C4-2B (cell line): ENCODE data around the gene PRKCA.
"Not testable (repeated sequence)": the region's sequence is repeated elsewhere in the genome, so short reads cannot be mapped to it uniquely, and the experiment has no call there.

Experiments
- H3K27ac ChIP-seq: fragments of 450-650 bp; 2 replicates; pipeline ENCODE4 v1.5.1; 2017
- ZFX ChIP-seq: fragments of 450-650 bp; IDR thresholded peaks from 2 replicates; pipeline ENCODE4 v1.6.1; 2017
- TF ChIP-seq, protein P1 (sequence below): fragments of 450-650 bp; conservative IDR thresholded peaks from 2 replicates; pipeline ENCODE4 v1.5.1; 2017; ENCODE audit warnings: mild to moderate bottlenecking

The PRKCA gene

GRCh38 chr17:66339561-66339960, 37.1 kb downstream of the PRKCA start:
- TF ChIP-seq, protein P1, sequence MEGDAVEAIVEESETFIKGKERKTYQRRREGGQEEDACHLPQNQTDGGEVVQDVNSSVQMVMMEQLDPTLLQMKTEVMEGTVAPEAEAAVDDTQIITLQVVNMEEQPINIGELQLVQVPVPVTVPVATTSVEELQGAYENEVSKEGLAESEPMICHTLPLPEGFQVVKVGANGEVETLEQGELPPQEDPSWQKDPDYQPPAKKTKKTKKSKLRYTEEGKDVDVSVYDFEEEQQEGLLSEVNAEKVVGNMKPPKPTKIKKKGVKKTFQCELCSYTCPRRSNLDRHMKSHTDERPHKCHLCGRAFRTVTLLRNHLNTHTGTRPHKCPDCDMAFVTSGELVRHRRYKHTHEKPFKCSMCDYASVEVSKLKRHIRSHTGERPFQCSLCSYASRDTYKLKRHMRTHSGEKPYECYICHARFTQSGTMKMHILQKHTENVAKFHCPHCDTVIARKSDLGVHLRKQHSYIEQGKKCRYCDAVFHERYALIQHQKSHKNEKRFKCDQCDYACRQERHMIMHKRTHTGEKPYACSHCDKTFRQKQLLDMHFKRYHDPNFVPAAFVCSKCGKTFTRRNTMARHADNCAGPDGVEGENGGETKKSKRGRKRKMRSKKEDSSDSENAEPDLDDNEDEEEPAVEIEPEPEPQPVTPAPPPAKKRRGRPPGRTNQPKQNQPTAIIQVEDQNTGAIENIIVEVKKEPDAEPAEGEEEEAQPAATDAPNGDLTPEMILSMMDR = no peak
- no peak for TF ChIP-seq ZFX
- no peak overlapping the region for H3K27ac ChIP-seq

DNA sequence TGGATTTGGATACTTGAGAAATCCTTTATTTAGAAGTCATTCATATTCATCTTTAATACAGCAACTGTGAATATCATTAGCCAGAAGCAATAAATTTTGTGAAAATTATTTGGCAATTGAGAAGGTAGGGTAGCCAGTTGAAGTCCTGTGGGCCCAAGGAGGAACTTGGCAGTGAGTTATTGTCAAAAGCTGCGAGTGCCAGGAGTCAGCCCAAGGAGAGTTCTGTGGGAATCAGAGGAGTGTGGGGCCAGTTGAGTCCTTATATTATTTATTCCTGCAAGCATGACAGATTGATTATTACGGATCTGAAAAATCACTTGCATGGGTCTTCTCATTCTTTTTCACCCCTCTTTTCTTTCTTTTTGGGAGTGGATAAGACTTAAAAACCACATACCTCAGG, 38.3 kb downstream of the PRKCA start:
- no peak for TF ChIP-seq ZFX
- TF ChIP-seq, protein P1 = no peak
- no peak overlapping the region for H3K27ac ChIP-seq

DNA sequence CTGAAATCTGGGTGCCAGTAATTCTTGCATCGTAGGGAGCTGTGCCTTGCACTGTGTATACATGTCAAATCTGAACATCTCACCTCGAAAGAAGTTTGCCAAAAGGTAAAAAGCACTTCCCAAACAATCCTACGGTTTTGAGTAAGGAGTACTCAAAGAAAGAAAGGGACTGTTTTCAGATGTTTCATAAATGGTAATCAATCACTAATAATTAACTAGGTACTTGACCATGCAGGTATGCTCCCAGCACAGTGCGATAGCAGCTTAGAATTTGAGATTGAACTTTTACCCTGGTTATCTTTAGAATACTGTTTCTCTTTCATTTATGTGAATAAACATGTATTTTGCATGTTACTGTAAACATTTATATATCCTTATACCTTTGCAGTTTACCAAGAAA, 39.0 kb downstream of the PRKCA start:
- H3K27ac ChIP-seq = no peak overlapping the region
- TF ChIP-seq ZFX = no peak
- TF ChIP-seq, protein P1 = no peak

DNA sequence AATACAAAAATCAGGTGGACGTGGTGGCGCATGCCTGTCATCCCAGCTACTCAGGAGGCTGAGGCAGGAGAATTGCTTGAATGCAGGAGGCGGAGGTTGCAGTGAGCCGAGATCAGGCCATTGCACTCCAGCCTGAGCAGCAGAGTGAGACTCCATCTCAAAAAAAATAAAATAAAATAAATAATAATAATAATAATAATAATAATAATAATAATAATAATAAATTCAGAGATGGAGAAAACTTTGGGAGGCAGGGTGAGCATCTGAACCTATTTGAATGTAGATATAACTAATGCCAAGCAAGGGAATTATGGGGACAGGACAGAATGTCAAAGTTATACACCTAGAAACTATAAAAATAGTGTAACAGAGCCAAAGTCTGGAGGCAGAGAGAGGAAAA, 39.9 kb downstream of the PRKCA start:
- not testable (repeated sequence) for H3K27ac ChIP-seq

- H3K27ac ChIP-seq = no peak overlapping the region
- no peak for TF ChIP-seq ZFX
- TF ChIP-seq, protein P1 = no peak
These were observed 41.2 kb downstream of the PRKCA start for GRCh38 chr17:66343531-66344078.

GRCh38 chr17:66344473-66344872, 42.1 kb downstream of the PRKCA start:
- TF ChIP-seq, protein P1 = no peak
- TF ChIP-seq ZFX = no peak
- no peak overlapping the region for H3K27ac ChIP-seq

- TF ChIP-seq ZFX = no peak
- TF ChIP-seq, protein P1 = no peak
- no peak overlapping the region for H3K27ac ChIP-seq
These were observed 42.9 kb downstream of the PRKCA start for GRCh38 chr17:66345264-66345663.

GRCh38 chr17:66345949-66346638, 43.7 kb downstream of the PRKCA start:
- H3K27ac ChIP-seq = not testable (repeated sequence)
